H1 (cell line): ENCODE results near the gene RELL1. TPM values are rescaled to one million over a fixed set of nuclear protein-coding genes. Genes with fewer than 3 reads are reported as not detected.

Experiments used
- CHD2 ChIP-seq: IDR thresholded peaks from 2 replicates; pipeline ENCODE4 v1.6.1; 2012; ENCODE audit warnings: low read length, improper control_type of control experiment
- MAFK ChIP-seq: IDR thresholded peaks from 2 replicates; pipeline ENCODE4 v1.6.1; 2012; ENCODE audit warnings: low read depth, mild to moderate bottlenecking, improper control_type of control experiment, low read length
- RFX5 ChIP-seq: IDR thresholded peaks from 2 replicates; pipeline ENCODE4 v1.6.1; 2011; ENCODE audit warnings: low read depth, low read length, improper control_type of control experiment, borderline replicate concordance
- RXRA ChIP-seq: IDR thresholded peaks from 2 replicates; pipeline ENCODE4 v1.6.1; 2011; ENCODE audit warnings: low read depth, mild to moderate bottlenecking, low read length, moderate library complexity; ENCODE audit not compliant: insufficient read depth
- SIN3A ChIP-seq, 2 experiments: IDR thresholded peaks in 1 of 2; conservative IDR thresholded peaks in 1 of 2; 2 replicates each; pipeline ENCODE4 v1.6.1; 2011 to 2012; ENCODE audit warnings: low read length in 2 of 2, improper control_type of control experiment in 1 of 2, low read depth in 1 of 2, mild to moderate bottlenecking in 1 of 2
- SP2 ChIP-seq: IDR thresholded peaks from 2 replicates; pipeline ENCODE4 v1.6.1; 2012; ENCODE audit warnings: mild to moderate bottlenecking, low read length, inconsistent platforms
- SP4 ChIP-seq: IDR thresholded peaks from 2 replicates; pipeline ENCODE4 v1.6.1; 2012; ENCODE audit warnings: low read length, inconsistent platforms
- TAF1 ChIP-seq: IDR thresholded peaks from 2 replicates; pipeline ENCODE4 v1.6.1; 2011; ENCODE audit warnings: mild to moderate bottlenecking, low read depth, low read length
- YY1 ChIP-seq: IDR thresholded peaks from 2 replicates; pipeline ENCODE4 v1.6.1; 2011; ENCODE audit warnings: low read depth, mild to moderate bottlenecking, low read length
- ZNF274 ChIP-seq: IDR thresholded peaks from 2 replicates; pipeline ENCODE4 v1.7.0; 2012; ENCODE audit warnings: low read length, borderline replicate concordance; ENCODE audit errors: extremely low read depth
- polyA plus RNA-seq, 7 experiments: library from polyadenylated mRNA; depleted of rRNA in 3 of 7; stranded (reverse) in 5 of 7; unstranded in 2 of 7; fragments of >200 nt in 5 of 7; fragments of 200-250 nt in 2 of 7; gene quantifications; 1 replicate in 5 of 7; 2 replicates in 1 of 7; 4 replicates in 1 of 7; pipeline versions ENCODE4 v1.2.1 to v1.2.3, GENCODE V29; 2011 to 2013; ENCODE audit warnings: missing spikeins in 2 of 7, mixed read lengths in 2 of 7
- total RNA-seq: library from RNA; stranded (reverse); fragmentation: NEBNext Ultra II Directional; extraction: Animal tissue kit (Norgen Biotek cat#: 25700); gene quantifications from 2 replicates; pipeline ENCODE4 v1.2.1, GENCODE V29; 2021
- TF ChIP-seq, protein P1 (sequence below), 3 experiments: IDR thresholded peaks; 1 replicate in 2 of 3; 2 replicates in 1 of 3; pipeline versions ENCODE4 v1.5.1 to v1.6.1; 2011; ENCODE audit warnings: low read length in 3 of 3, mild to moderate bottlenecking in 3 of 3, inconsistent platforms in 2 of 3, low read depth in 1 of 3, moderate library complexity in 1 of 3; ENCODE audit not compliant: insufficient read depth in 1 of 3; ENCODE audit errors: control extremely low read depth in 1 of 3

RELL1 gene
- total and polyA plus RNA-seq, 2 of the 8 experiments (the other 6 are each of a cell fraction or from before 2014, with no cell fraction given) = 2.1 to 14.1 TPM

GRCh38 chr4:37715889-37716402 lies 29.8 kb upstream of the RELL1 start (continued):
- TF ChIP-seq, protein P1, sequence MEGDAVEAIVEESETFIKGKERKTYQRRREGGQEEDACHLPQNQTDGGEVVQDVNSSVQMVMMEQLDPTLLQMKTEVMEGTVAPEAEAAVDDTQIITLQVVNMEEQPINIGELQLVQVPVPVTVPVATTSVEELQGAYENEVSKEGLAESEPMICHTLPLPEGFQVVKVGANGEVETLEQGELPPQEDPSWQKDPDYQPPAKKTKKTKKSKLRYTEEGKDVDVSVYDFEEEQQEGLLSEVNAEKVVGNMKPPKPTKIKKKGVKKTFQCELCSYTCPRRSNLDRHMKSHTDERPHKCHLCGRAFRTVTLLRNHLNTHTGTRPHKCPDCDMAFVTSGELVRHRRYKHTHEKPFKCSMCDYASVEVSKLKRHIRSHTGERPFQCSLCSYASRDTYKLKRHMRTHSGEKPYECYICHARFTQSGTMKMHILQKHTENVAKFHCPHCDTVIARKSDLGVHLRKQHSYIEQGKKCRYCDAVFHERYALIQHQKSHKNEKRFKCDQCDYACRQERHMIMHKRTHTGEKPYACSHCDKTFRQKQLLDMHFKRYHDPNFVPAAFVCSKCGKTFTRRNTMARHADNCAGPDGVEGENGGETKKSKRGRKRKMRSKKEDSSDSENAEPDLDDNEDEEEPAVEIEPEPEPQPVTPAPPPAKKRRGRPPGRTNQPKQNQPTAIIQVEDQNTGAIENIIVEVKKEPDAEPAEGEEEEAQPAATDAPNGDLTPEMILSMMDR (IDR thresholded peaks at IDR 0.05; ENCODE audit: control extremely low read depth in 1 of 3, insufficient read depth in 1 of 3, low read depth in 1 of 3, low read length in 3 of 3) = no peak
- TF ChIP-seq CHD2 (no peak), RXRA (no peak), ZNF274 (no peak), MAFK (no peak), YY1 (no peak), SP4 (no peak), SP2 (no peak), TAF1 (no peak), RFX5 (no peak), SIN3A (conservative IDR thresholded peaks at IDR 0.05 in 1 of 2, IDR thresholded peaks at IDR 0.05 in 1 of 2; ENCODE audit: low read depth in 1 of 2, low read length in 2 of 2) (no peak)
